HG02610 (cell line): ENCODE measurements around the gene CIRBP.

ENCODE experiments used
- ATAC-seq: cut with Tn5 transposase; IDR thresholded peaks from one replicate; pipeline ENCODE4 v1.9.1; 2021; ENCODE audit warnings: mild to moderate bottlenecking, moderate library complexity; ENCODE audit not compliant: unreplicated experiment

The CIRBP gene

DNA sequence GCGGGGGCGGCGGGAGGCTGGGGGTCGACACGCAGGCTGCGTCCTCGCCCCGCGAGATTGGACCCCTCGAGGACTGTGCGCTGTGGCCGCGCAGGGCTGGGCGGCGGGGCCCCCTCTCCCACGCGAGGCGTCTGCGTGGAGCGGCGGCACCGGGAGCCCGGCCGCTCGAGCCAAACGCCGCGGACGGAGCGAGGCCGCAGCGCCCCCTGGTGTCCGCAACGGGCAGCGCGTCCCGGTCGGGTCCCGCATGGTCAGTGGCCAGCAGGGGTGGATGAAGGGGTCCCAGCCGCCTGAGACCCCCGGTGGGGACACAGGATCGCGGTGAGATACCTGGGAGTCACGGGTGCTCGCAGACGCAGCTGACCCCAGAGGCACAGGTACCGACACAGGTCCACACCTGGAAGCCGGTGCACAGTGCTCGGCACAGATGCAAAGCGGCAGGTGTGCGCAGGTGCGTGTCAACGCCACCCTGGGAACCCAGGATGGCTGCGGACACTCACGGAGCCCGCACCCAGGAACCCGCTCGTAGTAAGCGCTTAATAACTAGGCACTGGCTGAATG lies 2.1 kb upstream of the CIRBP start:
- ATAC-seq: peak; percentile 18

GRCh38 chr19:1267477-1268225 lies 1.5 kb upstream of the CIRBP start:
- ATAC-seq: no peak

GRCh38 chr19:1268226-1269064 lies 687 bp upstream of the CIRBP start:
- no peak for ATAC-seq

DNA sequence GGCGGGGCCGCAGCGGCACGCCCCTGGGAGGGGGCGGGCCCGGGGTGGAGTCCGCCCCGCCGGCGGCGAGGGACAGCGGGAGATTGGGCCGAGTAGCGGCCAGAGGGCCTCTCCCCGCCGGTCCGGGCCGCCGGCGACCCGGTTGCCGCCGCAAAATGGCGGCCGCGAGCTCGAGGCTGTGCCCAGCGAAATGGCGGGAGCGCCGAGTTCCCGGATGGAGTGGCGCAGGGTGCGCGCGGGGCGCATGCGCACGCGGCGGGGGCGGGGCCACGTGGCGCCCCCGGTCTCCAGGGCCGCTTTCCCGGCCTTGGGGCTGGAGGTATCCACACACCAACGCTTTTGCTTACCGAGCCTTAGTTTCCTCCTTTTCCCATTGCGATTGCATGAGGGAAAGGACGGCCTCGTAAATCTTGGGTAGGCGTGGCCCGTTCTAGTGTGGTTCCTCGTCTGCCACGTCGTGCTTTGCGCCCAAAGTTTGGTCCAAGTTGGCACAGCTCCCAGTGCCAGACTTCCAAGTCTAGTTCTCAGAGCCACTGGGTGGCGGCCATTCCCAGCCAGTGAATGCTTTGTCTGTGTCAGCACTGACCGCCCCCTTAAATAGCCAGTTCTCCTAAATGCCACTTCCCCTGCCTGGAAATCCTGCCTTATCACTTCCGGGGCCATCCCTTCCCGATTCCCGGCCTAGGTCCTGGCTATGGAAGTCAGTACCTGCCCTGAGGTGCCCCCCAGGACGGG lies 513 bp downstream of the CIRBP start:
- ATAC-seq: peak; percentile 26

DNA sequence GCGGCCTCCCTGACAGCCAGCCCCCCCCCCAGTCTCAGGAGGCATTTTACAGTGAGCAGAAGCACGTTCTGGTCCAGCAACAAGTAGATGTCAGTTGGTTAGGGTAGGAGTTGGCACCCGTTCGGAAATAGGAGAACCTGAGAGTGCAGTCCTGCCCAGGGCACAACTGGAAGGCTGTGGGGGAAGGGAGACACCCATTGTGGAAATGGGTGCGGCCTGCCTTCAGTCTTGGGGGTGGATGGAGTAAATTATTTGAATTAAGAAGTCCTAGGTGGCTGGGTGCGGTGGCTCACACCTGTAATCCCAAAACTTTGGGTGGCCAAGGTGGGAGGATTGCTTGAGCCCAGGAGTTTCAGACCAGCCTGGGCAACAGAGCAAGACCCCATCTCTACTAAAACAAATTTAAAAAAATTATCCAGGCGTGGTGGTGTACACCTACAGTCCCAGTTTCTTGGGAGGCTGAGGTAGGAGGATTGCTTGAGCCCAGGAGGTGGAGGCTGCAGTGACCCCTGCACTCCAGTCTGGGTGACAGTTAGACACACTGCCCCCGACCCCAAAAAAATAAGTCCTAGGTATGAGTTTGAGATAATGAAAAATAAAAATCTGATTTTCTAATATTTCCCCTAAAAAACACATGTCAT lies 1.2 kb downstream of the CIRBP start:
- ATAC-seq: no peak

- ATAC-seq: no peak
These were observed 1.9 kb downstream of the CIRBP start for GRCh38 chr19:1270854-1271527.

DNA sequence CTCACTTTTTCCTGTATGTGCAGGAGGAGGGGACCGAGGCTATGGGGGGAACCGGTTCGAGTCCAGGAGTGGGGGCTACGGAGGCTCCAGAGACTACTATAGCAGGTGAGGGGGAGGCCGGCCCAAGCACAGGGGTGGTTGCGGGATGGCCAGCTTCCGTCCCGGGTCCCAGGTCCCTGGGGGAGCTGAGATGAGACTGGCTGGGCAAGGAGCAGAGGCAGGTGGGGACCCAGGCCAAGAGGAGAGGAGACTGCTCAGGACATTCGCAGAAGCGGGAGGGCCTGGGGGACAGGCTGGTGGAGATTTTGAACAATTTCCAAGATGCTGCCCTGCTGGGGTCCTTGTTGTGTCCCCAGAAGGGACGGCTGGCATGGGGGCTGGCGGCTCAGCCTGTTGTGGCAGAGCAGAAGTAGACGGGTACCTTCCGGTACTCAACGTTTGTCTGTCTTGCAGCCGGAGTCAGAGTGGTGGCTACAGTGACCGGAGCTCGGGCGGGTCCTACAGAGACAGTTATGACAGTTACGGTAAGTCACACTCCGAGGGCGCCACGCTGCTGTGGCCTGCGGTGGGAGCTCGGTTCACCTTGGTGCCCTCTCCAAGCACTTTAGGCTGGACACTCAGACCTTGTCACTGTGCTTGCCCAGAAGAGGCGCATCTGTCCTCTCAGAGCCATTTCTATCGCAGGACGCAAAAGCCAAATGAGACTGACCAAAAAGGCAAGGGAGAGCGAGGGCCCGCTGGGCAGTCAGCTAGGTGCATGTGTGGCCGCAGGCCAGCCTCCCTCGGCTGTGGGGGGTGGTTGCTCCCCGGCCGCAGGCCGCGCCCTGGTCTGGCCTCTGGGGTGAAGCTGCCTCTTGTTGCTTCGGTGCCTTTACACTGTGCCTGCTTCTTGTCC lies 2.6 kb downstream of the CIRBP start:
- no peak for ATAC-seq

DNA sequence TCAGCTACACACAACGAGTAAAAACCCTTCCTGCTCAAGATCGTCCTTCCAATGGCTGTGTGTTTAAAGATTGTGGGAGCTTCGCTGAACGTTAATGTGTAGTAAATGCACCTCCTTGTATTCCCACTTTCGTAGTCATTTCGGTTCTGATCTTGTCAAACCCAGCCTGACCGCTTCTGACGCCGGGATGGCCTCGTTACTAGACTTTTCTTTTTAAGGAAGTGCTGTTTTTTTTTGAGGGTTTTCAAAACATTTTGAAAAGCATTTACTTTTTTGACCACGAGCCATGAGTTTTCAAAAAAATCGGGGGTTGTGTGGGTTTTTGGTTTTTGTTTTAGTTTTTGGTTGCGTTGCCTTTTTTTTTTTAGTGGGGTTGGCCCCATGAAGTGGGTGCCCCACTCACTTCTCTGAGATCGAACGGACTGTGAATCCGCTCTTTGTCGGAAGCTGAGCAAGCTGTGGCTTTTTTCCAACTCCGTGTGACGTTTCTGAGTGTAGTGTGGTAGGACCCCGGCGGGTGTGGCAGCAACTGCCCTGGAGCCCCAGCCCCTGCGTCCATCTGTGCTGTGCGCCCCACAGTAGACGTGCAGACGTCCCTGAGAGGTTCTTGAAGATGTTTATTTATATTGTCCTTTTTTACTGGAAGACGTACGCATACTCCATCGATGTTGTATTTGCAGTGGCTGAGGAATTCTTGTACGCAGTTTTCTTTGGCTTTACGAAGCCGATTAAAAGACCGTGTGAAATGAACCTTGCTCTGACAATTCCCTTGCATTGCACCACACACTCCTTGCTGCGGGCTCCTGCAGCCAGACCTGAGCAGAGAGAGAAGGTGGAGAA lies 3.5 kb downstream of the CIRBP start:
- ATAC-seq: no peak

DNA sequence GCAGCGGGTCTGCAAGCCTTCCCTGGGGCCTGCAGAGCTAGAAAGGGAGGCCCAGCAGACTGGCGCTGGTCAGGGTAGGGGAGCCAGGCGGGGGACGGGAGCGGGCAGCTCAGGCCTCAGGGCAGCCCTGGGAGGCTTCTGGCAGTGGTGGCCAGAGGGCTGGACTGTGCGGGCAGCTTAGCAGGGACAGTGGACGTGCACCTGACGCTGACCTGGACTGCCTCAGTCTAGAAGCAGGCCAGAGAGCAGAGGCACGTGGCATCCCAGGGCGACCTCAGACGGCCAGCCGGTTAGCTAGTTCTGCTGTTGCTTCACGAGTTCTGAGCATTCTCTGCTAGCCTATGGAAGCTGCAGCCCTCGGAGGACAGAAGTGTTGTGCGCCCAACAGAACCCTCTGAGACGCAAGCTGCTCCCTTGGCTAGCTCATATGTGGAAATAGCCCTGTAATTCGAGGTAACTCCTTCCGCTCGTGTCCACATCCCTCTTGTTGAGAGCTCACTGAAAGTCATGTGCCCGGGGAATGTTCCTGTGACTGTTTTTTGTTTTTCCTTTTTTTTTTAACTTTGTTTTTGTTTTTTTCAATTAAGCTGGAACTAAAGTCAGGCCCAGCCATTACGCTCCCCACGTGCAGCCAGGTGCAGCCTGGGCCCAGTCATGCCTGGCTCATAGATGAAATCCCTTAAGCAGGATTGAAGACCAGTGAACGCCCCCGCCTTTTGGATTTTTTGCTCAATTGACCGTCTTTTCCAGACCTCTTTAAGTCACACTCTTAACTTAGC lies 4.3 kb downstream of the CIRBP start:
- ATAC-seq: no peak

DNA sequence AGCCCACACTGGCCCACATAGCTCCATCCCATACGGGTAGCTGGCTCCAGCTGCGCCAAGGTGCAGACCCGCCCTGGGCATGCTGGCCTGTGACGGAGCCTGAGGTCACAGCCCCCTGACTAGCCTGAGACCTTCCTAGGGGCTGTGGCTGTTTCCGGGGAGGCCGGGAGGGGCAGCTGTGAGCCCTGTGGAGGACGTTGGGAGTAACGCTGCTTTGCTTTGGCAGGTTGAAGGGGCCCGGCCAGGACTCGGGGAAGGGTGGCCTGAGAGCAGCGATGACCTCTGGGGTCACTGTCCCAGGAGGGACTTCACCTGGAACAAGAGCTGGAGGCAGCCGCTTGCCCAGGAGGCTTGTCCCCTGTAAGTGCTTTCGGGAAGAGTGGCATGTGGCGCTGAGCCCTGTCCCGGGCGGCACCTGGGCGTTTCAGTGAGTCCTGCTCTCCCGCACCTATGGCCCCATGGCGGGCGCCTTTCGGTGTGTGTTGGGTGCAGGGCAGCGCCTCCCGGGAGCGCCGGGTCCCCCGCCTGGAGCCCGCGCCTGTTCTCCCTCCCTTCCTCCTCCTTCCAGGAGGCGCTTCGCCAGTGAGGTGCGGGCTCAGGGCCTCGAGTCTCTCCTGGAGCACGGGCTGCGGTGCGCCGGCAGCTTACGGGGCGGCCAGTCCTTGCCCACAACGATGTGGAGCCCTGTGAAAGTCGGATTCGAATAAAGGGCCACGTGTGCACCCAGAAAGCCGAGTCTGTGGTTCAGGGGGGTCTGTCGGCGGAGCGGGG lies 5.1 kb downstream of the CIRBP start:
- ATAC-seq: no peak

- no peak for ATAC-seq
These were observed 5.7 kb downstream of the CIRBP start for GRCh38 chr19:1274852-1275259.

GRCh38 chr19:1275260-1275975 lies 6.3 kb downstream of the CIRBP start, which contains the start of gene FAM174C:
FAM174C (plus strand) TSS chr19:1275530; CDS start chr19:1275550, 20 bp downstream.
- peak; percentile 72 for ATAC-seq

DNA sequence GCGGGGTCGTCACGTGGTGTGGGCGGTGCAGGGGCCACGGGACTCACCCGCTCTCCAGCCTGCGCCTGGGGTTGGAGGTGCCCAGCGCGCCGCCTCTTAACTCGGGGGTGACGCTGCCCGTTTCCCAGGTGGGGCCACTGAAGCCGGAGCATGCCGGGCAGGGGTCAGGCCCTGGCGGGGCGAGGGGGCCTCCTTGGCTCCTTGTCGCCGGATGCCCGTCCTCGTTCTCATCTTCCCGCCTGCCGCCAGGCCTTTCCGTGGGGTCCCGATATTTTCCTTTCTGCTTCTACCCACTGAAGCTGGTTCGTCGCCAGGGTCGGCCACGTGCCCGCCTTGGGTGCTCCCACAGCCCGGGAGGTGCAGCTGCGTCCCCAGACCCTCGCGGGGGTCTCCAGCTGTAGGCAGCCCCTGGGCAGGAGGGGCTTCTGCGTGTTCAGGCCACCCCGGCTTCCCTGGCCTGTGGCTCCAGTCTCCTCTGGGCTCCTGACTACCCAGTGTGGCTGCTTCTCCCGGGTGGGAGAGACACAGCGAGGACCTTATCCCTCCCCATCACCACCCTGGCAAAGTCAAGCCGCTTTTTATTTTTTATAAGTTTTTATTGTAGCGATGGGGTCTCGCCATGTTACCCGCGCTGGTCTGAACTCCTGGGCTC lies 7.0 kb downstream of the CIRBP start:
- ATAC-seq: no peak

GRCh38 chr19:1276628-1277022 lies 7.5 kb downstream of the CIRBP start:
- no peak for ATAC-seq

- ATAC-seq: no peak
These were observed 7.9 kb downstream of the CIRBP start for GRCh38 chr19:1277061-1277460.

DNA sequence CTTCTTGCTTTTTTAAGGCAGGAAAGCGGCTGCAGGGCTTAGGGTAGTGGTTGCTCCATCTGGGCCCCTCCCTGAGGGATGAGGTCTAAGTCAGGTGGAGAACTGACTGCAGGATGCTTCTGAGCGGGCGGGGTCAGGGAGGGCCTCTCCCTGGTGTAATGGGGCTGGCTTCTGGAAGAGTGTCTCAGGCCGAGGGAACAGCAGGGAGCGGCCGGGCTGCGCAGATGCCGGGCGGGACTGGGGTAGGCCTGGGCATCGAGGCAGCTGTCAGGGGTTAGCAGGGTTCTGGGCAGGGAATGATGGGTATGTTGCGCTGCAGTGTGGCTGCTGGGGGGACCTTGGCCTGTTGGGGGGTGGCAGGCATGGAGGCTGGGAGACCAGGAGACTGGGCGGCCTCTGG lies 8.9 kb downstream of the CIRBP start:
- ATAC-seq: no peak
